Panc1 (cell line): ENCODE measurements around the gene ARHGAP20.

Source experiments
- SIN3A ChIP-seq: IDR thresholded peaks from 2 replicates; pipeline ENCODE4 v1.6.1; 2012; ENCODE audit warnings: low read depth, mild to moderate bottlenecking, low read length, moderate library complexity, borderline replicate concordance; ENCODE audit not compliant: insufficient read depth
- TF ChIP-seq, protein P1 (sequence below): fragments of 450-650 bp; IDR thresholded peaks from 2 replicates; pipeline ENCODE4 v1.5.1; 2017; ENCODE audit warnings: mild to moderate bottlenecking

DNA sequence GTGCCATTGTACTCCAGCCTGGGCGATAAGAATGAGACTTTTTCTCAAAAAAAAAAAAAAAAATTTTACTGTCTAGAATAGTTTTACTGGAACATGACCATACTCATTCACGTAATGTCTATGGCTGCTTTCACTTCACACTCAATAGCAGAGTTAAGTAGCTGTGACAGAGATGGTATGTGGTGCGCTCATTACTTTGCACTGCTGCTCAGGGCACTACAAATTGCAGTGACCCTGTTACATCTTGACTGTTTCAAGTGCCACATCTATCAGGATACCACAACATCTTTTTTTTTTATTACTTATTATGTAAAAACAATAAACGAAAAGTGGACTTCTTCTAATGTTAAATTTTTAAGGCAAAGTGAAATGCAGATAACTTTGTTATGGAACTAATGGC is 110.3 kb downstream of the ARHGAP20 start:
- TF ChIP-seq, protein P1, sequence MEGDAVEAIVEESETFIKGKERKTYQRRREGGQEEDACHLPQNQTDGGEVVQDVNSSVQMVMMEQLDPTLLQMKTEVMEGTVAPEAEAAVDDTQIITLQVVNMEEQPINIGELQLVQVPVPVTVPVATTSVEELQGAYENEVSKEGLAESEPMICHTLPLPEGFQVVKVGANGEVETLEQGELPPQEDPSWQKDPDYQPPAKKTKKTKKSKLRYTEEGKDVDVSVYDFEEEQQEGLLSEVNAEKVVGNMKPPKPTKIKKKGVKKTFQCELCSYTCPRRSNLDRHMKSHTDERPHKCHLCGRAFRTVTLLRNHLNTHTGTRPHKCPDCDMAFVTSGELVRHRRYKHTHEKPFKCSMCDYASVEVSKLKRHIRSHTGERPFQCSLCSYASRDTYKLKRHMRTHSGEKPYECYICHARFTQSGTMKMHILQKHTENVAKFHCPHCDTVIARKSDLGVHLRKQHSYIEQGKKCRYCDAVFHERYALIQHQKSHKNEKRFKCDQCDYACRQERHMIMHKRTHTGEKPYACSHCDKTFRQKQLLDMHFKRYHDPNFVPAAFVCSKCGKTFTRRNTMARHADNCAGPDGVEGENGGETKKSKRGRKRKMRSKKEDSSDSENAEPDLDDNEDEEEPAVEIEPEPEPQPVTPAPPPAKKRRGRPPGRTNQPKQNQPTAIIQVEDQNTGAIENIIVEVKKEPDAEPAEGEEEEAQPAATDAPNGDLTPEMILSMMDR, result no peak
- no peak for TF ChIP-seq SIN3A
